Measurements from ENCODE around the gene ELOA.
A peak's percentile ranks its signal among the peaks of the same experiment; 100 is the strongest.
"Not testable (repeated sequence)": the region's sequence is repeated elsewhere in the genome, so short reads cannot be mapped to it uniquely, and the experiment has no call there.

The ELOA gene

DNA sequence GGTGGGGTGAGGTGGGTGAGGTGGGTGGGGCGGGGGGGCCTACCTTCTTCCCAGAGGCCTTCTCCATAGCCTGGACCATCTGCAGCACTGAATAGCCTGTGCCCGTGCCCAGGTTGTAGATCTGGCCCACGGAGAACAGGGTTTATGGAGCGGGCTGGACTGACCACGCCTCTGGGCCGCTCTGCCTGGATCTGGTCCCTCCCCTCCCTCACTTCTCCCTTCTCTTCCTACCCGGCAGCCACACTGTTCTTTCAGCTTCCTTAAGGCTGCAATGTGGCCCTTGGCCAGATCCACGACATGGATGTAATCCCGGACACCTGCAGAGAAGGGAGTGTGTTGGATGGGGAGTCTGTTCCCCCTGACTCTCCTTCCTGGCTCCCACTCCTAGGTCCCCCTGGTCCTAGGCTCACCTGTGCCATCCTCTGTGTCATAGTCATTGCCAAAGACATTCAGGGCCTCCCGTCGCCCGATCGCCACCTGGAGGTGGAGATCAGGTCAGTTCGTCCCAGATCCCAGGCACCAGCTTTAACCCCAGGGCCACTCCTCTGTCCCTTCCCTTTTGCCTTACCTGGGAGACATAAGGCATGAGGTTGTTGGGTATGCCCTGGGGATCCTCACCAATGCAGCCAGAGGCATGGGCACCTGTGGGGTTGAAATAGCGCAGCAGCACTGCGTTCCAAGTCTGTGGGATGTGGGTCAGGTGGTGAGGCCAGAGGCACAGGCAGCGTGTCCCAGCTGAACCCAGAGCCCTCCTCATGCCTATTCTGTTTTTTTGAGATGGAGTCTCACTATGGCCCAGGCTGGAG, 53.4 kb downstream of the ELOA start:
- peaks cover 2% of the 10 kb centered on the region; the same call in 1 of the 2 replicates for H3K27me3 ChIP-seq (ENCODE audit: control insufficient read depth, insufficient read depth, low read length)
- H3K9ac ChIP-seq (ENCODE audit: low read length): no peak overlapping the region
- no peaks in the 10 kb centered on the region for H3K9me3 ChIP-seq (ENCODE audit: control insufficient read depth, insufficient read depth, low read depth, low read length)
- peaks cover 12% of the 10 kb centered on the region for H3K4me1 ChIP-seq (ENCODE audit: control insufficient read depth, insufficient read depth, low read length)
- peaks cover 51% of the 10 kb centered on the region for H3K36me3 ChIP-seq (ENCODE audit: control insufficient read depth, insufficient read depth, low read length)
- no peak overlapping the region for H3K4me3 ChIP-seq (ENCODE audit: low read depth, low read length)
- no peak overlapping the region for H3K27ac ChIP-seq (ENCODE audit: low read depth, low read length)

DNA sequence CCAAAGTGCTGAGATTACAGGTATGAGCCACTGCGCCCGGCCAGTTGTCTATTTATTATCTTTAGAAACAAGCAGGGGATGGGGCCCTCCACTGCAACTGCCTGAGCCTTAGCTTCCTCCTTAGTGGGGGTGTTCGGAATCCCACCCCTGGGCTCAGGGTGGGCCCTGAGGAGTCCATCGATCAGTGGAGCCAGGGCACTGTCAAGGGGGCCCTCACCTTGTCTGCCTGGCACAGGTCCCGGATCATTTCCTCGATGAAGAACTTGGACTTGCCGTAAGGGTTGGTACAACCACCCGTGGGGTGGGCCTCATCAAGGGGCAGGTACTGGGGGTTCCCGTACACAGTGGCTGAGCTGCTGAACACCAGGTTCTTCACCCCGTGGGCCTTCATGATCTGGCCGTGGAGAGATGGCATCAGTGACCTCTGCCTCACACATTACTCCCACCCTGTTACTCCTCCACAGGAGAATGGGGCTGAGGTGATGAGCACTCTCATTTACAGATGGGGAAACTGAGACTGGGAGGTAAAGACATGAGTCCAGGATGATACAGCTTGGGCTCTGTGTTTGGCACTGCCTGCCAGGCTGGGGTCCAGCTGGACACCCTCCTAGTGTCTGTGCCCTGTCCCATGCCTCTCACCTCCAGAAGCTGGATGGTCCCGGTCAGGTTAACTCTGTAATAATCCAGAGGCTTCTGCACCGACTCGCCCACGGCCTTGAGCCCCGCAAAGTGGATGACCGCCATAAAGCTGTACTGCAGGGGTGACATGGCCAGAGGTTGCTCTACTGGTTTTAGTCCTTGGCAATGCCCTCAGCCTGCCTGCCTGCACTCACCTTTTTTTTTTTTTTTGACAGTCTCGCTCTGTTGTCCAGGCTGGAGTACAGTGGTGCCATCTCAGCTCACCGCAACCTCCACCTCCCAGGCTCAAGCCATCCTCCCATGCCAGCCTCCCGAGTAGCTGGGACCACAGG, 54.5 kb downstream of the ELOA start:
- peaks cover 7% of the 10 kb centered on the region for H3K4me1 ChIP-seq (ENCODE audit: control insufficient read depth, insufficient read depth, low read length)
- H3K36me3 ChIP-seq (ENCODE audit: control insufficient read depth, insufficient read depth, low read length): peaks cover 51% of the 10 kb centered on the region
- no peak overlapping the region for H3K9ac ChIP-seq (ENCODE audit: low read length)
- H3K27me3 ChIP-seq (ENCODE audit: control insufficient read depth, insufficient read depth, low read length): peaks cover 8% of the 10 kb centered on the region; the same call in 1 of the 2 replicates
- no peak overlapping the region for H3K4me3 ChIP-seq (ENCODE audit: low read depth, low read length)
- H3K27ac ChIP-seq (ENCODE audit: low read depth, low read length): no peak overlapping the region
- H3K9me3 ChIP-seq (ENCODE audit: control insufficient read depth, insufficient read depth, low read depth, low read length): no peaks in the 10 kb centered on the region

DNA sequence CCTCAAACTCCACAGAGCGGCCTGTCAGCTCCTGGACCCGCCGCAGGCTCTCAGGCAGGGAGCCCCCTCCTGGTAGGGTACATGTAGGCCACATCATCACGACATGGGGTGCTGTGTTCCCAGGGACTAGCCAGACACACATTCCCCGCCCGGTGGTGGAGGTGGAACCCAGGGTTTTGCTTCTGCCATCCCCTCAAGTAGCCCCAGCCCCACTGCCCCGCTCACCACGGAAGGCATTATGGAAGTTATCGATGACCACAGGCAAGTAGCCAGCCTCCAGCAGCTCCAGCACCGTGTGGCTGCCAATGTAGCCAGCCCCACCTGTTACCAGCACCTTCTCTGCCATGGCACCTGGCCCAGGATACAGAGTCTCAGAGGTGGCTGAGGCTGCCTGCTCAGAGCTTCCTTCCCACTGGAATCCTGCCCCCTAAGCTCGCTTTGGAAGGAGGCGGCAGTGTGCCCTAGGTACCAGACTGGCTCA, 55.4 kb downstream of the ELOA start:
- H3K9me3 ChIP-seq (ENCODE audit: control insufficient read depth, insufficient read depth, low read depth, low read length): no peaks in the 10 kb centered on the region
- H3K9ac ChIP-seq (ENCODE audit: low read length): peak overlapping the region; percentile 90
- H3K27me3 ChIP-seq (ENCODE audit: control insufficient read depth, insufficient read depth, low read length): peaks cover 8% of the 10 kb centered on the region; the same call in 1 of the 2 replicates
- H3K27ac ChIP-seq (ENCODE audit: low read depth, low read length): no peak overlapping the region; the same call in 1 of the 2 replicates
- peaks cover 7% of the 10 kb centered on the region for H3K4me1 ChIP-seq (ENCODE audit: control insufficient read depth, insufficient read depth, low read length)
- H3K36me3 ChIP-seq (ENCODE audit: control insufficient read depth, insufficient read depth, low read length): peaks cover 43% of the 10 kb centered on the region
- H3K4me3 ChIP-seq (ENCODE audit: low read depth, low read length): peak overlapping the region; percentile 74; the same call in 1 of the 2 replicates

DNA sequence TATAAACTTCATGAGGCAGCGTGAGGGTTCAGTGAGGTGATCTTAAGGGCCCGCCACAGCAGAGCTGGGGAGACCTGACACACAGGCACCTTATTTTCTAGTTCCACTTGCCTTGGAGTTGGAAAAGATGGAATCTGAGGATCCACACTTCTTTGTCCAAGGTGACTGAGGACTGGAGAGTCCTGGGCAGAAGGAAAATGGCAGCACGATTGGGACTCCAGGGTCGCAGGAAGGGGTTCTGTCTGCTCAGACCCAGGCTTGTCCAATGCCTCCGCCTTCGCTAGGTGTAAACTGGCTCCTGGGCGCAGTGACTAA, 55.9 kb downstream of the ELOA start:
- H3K36me3 ChIP-seq (ENCODE audit: control insufficient read depth, insufficient read depth, low read length): peaks cover 40% of the 10 kb centered on the region
- H3K27me3 ChIP-seq (ENCODE audit: control insufficient read depth, insufficient read depth, low read length): peaks cover 8% of the 10 kb centered on the region; the same call in 1 of the 2 replicates
- H3K27ac ChIP-seq (ENCODE audit: low read depth, low read length): peak overlapping the region; percentile 39; the same call in 1 of the 2 replicates
- H3K4me1 ChIP-seq (ENCODE audit: control insufficient read depth, insufficient read depth, low read length): peaks cover 7% of the 10 kb centered on the region
- peak overlapping the region; percentile 74 for H3K4me3 ChIP-seq (ENCODE audit: low read depth, low read length)
- peak overlapping the region; percentile 90 for H3K9ac ChIP-seq (ENCODE audit: low read length)
- H3K9me3 ChIP-seq (ENCODE audit: control insufficient read depth, insufficient read depth, low read depth, low read length): no peaks in the 10 kb centered on the region

DNA sequence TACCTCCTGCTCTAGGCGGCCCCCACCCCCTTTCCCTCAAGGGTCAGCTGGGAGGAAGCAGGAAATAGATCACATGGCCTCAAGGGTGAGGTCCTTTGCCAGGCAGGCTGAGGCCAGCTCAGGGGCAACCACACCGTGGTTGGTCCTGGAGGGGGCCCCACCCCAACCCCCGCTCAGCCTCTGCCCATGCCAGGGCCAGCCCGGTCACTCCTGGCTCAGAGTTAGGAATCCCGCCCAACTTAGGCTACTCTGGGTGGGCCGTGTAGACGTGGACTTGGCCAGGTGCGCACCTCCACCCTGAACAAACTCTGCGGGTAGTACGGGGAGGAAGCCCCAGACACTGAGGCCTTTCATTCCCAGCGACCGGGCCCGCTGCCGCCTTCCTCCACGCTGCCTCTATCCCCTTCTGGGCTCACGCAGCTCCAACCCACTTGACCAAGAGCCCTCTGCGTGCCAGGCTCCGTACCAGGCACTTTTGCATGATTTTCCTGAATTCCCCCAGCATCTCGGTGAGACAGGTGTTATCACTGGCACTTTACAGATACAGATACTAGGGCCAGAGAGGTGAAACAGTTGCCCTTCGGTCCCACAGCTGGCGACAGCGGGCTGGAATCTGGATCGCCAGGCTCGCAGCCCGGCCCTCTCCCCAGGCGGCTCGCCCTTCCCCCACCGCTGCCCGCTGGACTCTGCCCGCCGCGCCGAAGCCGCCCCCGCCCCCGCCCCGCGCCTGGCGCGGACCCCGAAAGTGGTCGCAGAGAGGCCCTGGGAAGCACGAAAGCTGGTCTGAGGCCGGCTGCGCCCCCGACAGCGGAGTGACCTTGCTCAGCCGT, 56.5 kb downstream of the ELOA start:
- peak overlapping the region; percentile 39; the same call in 1 of the 2 replicates for H3K27ac ChIP-seq (ENCODE audit: low read depth, low read length)

DNA sequence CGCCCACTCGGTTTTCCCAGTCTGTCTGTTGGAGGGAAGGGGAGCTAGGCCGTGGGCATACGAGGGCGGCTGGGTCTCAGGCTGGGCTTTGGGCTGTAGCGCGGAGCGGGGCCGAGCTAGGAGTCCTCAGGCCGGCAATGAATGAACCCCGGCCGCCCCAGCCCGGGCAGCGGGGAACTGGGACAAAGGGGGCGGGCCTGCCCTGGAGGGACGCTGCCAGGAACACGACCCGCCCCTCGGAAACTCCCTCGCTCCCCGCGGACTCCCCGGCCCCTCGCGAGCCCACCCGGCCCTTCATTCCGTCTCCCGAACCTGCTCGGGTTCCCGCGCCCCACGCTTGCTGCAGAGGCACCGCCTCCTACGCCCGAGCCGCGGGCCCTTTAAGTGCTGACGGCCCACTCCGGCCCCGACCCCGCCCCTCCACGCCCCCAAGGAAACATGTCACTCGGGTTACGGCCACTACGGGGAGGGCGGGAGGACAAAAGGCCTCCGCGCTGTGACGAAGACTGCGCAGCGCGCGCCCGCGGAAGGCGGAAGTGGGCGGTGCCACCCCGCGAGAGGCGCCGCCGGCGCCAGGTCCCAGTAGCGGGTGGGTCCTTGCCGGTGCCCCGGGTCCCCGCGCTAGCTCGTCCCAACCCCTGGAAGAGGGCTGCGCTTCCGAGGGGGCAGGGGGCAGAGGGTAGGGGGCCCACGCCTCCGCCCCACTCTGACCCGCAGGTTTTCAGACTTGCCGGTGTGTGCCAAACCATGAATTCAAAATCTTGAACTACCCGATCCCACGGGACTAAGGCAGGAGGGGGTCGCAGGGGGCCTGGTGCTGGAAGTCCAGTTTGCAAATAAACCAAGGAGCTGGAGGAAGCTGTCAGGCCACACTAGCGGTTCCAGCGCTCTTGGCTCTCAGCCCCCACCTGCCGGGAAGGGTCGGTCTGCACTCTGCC, 57.4 kb downstream of the ELOA start, which contains the start of gene GALE:
TSS of gene GALE (minus strand) at position 355 of the 938 bp plus-strand sequence. CDS start 1,747 bp downstream, outside the sequence.
- Histone ChIP-seq H3K4me1 (ENCODE audit: control insufficient read depth, insufficient read depth, low read length) (peaks cover 7% of the 10 kb centered on the region), H3K36me3 (ENCODE audit: control insufficient read depth, insufficient read depth, low read length) (peaks cover 32% of the 10 kb centered on the region), H3K27ac (ENCODE audit: low read depth, low read length) (peak within 1 kb of the TSS; percentile 39; the same call in 1 of the 2 replicates), H3K4me3 (ENCODE audit: low read depth, low read length) (peak within 1 kb of the TSS; percentile 74), H3K27me3 (ENCODE audit: control insufficient read depth, insufficient read depth, low read length) (peaks cover 8% of the 10 kb centered on the region; the same call in 1 of the 2 replicates), H3K9me3 (ENCODE audit: control insufficient read depth, insufficient read depth, low read depth, low read length) (no peaks in the 10 kb centered on the region), H3K9ac (ENCODE audit: low read length) (peak within 1 kb of the TSS; percentile 90)

More for the DNA sequence above, 56.5 kb downstream of the ELOA start:
- Histone ChIP-seq H3K9ac (ENCODE audit: low read length) (peak overlapping the region; percentile 90), H3K36me3 (ENCODE audit: control insufficient read depth, insufficient read depth, low read length) (peaks cover 36% of the 10 kb centered on the region), H3K4me3 (ENCODE audit: low read depth, low read length) (peak overlapping the region; percentile 74), H3K9me3 (ENCODE audit: control insufficient read depth, insufficient read depth, low read depth, low read length) (no peaks in the 10 kb centered on the region), H3K4me1 (ENCODE audit: control insufficient read depth, insufficient read depth, low read length) (peaks cover 7% of the 10 kb centered on the region), H3K27me3 (ENCODE audit: control insufficient read depth, insufficient read depth, low read length) (peaks cover 8% of the 10 kb centered on the region; the same call in 1 of the 2 replicates)

DNA sequence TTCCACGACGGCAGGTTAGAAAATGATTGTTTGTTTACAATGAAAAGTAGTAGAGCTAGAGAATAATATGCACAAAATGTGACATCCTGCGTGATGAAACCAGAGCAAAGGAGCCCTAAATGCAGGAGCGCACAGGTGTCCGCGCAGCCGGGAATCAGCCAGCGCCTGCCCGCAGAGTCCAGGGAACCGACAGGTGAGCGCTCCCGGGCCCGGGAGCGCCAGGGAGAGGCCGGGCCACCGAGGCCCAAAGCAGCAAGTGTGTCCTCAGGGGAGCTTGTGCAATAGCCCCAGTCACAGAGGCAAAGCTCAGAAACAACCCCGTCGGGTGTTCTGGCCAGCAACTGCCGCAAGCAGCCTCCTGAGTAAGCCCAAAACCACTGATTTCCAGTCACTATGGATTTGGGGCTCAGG, 58.1 kb downstream of the ELOA start:
- H3K27ac ChIP-seq (ENCODE audit: low read depth, low read length): no peak overlapping the region
- no peaks in the 10 kb centered on the region for H3K9me3 ChIP-seq (ENCODE audit: control insufficient read depth, insufficient read depth, low read depth, low read length)
- peaks cover 27% of the 10 kb centered on the region for H3K36me3 ChIP-seq (ENCODE audit: control insufficient read depth, insufficient read depth, low read length)
- H3K9ac ChIP-seq (ENCODE audit: low read length): peak overlapping the region; percentile 52
- H3K27me3 ChIP-seq (ENCODE audit: control insufficient read depth, insufficient read depth, low read length): peaks cover 8% of the 10 kb centered on the region; the same call in 1 of the 2 replicates
- peaks cover 7% of the 10 kb centered on the region for H3K4me1 ChIP-seq (ENCODE audit: control insufficient read depth, insufficient read depth, low read length)
- peak overlapping the region; percentile 74 for H3K4me3 ChIP-seq (ENCODE audit: low read depth, low read length)

DNA sequence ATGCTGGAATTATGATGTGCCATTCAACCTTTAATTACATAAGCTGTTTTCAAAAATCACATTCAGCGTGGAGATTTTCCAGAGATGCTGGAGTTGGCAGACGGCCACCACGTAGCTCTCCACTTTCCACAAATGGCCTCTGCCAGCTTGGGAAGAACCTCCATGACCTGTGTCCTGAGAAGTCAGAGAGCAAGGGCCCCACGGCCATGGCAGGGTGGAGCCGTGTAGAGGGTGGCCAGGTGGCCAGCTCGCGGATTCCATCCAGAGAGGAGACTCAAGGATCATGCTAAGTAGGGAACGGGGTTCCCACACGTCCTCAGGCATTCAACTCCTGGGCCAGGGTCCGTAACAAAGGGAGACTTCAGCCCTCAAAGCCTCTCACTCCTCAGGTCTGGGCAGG, 58.6 kb downstream of the ELOA start:
- H3K27ac ChIP-seq (ENCODE audit: low read depth, low read length): no peak overlapping the region
- peak overlapping the region; percentile 74; the same call in 1 of the 2 replicates for H3K4me3 ChIP-seq (ENCODE audit: low read depth, low read length)
- peaks cover 7% of the 10 kb centered on the region for H3K4me1 ChIP-seq (ENCODE audit: control insufficient read depth, insufficient read depth, low read length)
- H3K27me3 ChIP-seq (ENCODE audit: control insufficient read depth, insufficient read depth, low read length): peaks cover 8% of the 10 kb centered on the region; the same call in 1 of the 2 replicates
- peaks cover 21% of the 10 kb centered on the region for H3K36me3 ChIP-seq (ENCODE audit: control insufficient read depth, insufficient read depth, low read length)
- no peak overlapping the region for H3K9ac ChIP-seq (ENCODE audit: low read length)
- H3K9me3 ChIP-seq (ENCODE audit: control insufficient read depth, insufficient read depth, low read depth, low read length): no peaks in the 10 kb centered on the region

DNA sequence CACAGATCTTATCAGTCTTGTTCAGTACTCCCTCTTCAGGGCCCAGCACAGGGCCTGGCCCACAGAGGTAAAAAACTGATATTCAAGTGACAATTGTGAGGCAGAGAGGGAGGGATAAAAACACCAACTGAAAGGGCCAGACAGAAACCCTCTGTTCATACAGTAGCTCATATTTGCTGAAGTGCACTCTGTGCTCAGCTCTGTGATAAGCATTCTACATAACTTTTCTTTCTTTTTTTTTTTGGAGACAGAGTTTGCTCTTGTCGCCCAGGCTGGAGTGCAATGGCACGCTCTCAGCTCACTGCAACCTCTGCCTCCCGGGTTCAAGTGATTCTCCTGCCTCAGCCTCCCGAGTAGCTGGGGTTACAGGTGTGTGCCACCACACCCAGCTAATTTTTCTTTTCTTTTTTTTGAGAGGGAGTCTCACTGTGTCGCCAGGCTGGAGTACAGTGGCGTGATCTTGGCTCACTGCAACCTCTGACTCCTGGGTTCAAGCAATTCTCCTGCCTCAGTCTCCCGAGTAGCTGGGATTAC, 59.6 kb downstream of the ELOA start:
- not testable (repeated sequence) for H3K4me3 ChIP-seq (ENCODE audit: low read depth, low read length); H3K9me3 ChIP-seq (ENCODE audit: control insufficient read depth, insufficient read depth, low read depth, low read length); H3K27me3 ChIP-seq (ENCODE audit: control insufficient read depth, insufficient read depth, low read length); H3K4me1 ChIP-seq (ENCODE audit: control insufficient read depth, insufficient read depth, low read length); H3K9ac ChIP-seq (ENCODE audit: low read length); H3K27ac ChIP-seq (ENCODE audit: low read depth, low read length)
- H3K36me3 ChIP-seq (ENCODE audit: control insufficient read depth, insufficient read depth, low read length): peaks cover 13% of the 10 kb centered on the region

All from HUES6 (cell line).